Liver (tissue), 3 donors: ENCODE measurements around the gene HS3ST2.

ENCODE experiments used
- EGR1 ChIP-seq, 2 donors: IDR thresholded peaks; 2 replicates each; pipeline ENCODE4 v1.6.1; 2016 to 2018; ENCODE audit warnings: antibody characterized with exemption in 2 of 2, low read depth in 2 of 2
- FOXA1 ChIP-seq: IDR thresholded peaks from 2 replicates; pipeline ENCODE4 v1.6.1; 2016; ENCODE audit warnings: antibody characterized with exemption
- GABPA ChIP-seq, 2 donors: IDR thresholded peaks in 1 of 2; conservative IDR thresholded peaks in 1 of 2; 2 replicates each; pipeline ENCODE4 v1.6.1; 2016; ENCODE audit warnings: antibody characterized with exemption in 2 of 2, mild to moderate bottlenecking in 1 of 2, moderate library complexity in 1 of 2
- JUND ChIP-seq, 2 donors: IDR thresholded peaks; 2 replicates each; pipeline ENCODE4 v1.6.1; 2016; ENCODE audit warnings: antibody characterized with exemption in 2 of 2
- NR2F2 ChIP-seq: IDR thresholded peaks from 2 replicates; pipeline ENCODE4 v1.6.1; 2016; ENCODE audit warnings: antibody characterized with exemption
- RAD21 ChIP-seq, 2 donors: IDR thresholded peaks; 2 replicates each; pipeline ENCODE4 v1.6.1; 2016; ENCODE audit warnings: antibody characterized with exemption in 2 of 2, mild to moderate bottlenecking in 2 of 2
- SP1 ChIP-seq: IDR thresholded peaks from 2 replicates; pipeline ENCODE4 v1.6.1; 2018; ENCODE audit warnings: antibody characterized with exemption, mild to moderate bottlenecking
- TAF1 ChIP-seq: conservative IDR thresholded peaks from 2 replicates; pipeline ENCODE4 v1.6.1; 2016; ENCODE audit warnings: antibody characterized with exemption, mild to moderate bottlenecking
- YY1 ChIP-seq: IDR thresholded peaks from 2 replicates; pipeline ENCODE4 v1.6.1; 2016; ENCODE audit warnings: antibody characterized with exemption, mild to moderate bottlenecking
- TF ChIP-seq, protein P1 (sequence below): fragments of 150-350 bp; IDR thresholded peaks from 2 replicates; pipeline ENCODE4 v1.5.1; 2017; ENCODE audit warnings: improper control_type of control experiment, low read depth, low read length; ENCODE audit not compliant: missing input control
- TF ChIP-seq, protein P2 (sequence below): IDR thresholded peaks from 2 replicates; pipeline ENCODE4 v1.6.1; 2016; ENCODE audit warnings: antibody characterized with exemption, mild to moderate bottlenecking
- TF ChIP-seq, protein P3 (sequence below): IDR thresholded peaks from 2 replicates; pipeline ENCODE4 v1.6.1; 2016; ENCODE audit warnings: antibody characterized with exemption
- TF ChIP-seq, protein P4 (sequence below): IDR thresholded peaks from 2 replicates; pipeline ENCODE4 v1.6.1; 2016; ENCODE audit warnings: antibody characterized with exemption
- TF ChIP-seq, protein P5 (sequence below): IDR thresholded peaks from 2 replicates; pipeline ENCODE4 v1.6.1; 2016; ENCODE audit warnings: antibody characterized with exemption
- donor health status: healthy.
- donor health status: healthy.

DNA sequence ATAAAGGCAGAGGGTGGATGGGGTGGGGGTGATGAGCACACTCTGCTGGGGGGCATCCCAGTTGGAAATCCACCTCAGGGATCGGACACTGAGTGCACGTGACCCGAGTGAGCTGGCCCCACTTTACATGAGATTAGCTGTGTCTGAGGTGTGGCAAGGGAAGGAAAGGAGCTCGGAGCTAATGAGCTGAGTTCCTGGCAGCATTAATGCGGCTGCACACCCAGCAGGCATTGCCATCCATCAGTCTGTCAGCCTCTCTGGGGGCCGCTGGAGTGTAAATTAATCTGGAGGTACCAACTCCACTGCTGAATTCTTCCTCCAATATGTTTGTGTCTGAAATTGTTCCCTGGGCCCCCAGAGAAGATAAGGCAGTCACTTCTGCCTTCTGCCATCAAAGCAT is 65.5 kb downstream of the HS3ST2 start:
- TF ChIP-seq, protein P1, sequence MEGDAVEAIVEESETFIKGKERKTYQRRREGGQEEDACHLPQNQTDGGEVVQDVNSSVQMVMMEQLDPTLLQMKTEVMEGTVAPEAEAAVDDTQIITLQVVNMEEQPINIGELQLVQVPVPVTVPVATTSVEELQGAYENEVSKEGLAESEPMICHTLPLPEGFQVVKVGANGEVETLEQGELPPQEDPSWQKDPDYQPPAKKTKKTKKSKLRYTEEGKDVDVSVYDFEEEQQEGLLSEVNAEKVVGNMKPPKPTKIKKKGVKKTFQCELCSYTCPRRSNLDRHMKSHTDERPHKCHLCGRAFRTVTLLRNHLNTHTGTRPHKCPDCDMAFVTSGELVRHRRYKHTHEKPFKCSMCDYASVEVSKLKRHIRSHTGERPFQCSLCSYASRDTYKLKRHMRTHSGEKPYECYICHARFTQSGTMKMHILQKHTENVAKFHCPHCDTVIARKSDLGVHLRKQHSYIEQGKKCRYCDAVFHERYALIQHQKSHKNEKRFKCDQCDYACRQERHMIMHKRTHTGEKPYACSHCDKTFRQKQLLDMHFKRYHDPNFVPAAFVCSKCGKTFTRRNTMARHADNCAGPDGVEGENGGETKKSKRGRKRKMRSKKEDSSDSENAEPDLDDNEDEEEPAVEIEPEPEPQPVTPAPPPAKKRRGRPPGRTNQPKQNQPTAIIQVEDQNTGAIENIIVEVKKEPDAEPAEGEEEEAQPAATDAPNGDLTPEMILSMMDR = no peak
- TF ChIP-seq JUND (IDR thresholded peaks at IDR 0.05) (no peak), TAF1 (no peak), YY1 (no peak), RAD21 (IDR thresholded peaks at IDR 0.05) (no peak), GABPA (IDR thresholded peaks at IDR 0.05 in 1 of 2, conservative IDR thresholded peaks at IDR 0.05 in 1 of 2) (no peak), FOXA1 (no peak), SP1 (no peak), NR2F2 (no peak), EGR1 (IDR thresholded peaks at IDR 0.05; ENCODE audit: low read depth in 2 of 2) (no peak)
- TF ChIP-seq, protein P2, sequence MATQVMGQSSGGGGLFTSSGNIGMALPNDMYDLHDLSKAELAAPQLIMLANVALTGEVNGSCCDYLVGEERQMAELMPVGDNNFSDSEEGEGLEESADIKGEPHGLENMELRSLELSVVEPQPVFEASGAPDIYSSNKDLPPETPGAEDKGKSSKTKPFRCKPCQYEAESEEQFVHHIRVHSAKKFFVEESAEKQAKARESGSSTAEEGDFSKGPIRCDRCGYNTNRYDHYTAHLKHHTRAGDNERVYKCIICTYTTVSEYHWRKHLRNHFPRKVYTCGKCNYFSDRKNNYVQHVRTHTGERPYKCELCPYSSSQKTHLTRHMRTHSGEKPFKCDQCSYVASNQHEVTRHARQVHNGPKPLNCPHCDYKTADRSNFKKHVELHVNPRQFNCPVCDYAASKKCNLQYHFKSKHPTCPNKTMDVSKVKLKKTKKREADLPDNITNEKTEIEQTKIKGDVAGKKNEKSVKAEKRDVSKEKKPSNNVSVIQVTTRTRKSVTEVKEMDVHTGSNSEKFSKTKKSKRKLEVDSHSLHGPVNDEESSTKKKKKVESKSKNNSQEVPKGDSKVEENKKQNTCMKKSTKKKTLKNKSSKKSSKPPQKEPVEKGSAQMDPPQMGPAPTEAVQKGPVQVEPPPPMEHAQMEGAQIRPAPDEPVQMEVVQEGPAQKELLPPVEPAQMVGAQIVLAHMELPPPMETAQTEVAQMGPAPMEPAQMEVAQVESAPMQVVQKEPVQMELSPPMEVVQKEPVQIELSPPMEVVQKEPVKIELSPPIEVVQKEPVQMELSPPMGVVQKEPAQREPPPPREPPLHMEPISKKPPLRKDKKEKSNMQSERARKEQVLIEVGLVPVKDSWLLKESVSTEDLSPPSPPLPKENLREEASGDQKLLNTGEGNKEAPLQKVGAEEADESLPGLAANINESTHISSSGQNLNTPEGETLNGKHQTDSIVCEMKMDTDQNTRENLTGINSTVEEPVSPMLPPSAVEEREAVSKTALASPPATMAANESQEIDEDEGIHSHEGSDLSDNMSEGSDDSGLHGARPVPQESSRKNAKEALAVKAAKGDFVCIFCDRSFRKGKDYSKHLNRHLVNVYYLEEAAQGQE = no peak
- TF ChIP-seq, protein P3, sequence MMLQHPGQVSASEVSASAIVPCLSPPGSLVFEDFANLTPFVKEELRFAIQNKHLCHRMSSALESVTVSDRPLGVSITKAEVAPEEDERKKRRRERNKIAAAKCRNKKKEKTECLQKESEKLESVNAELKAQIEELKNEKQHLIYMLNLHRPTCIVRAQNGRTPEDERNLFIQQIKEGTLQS = no peak
- TF ChIP-seq, protein P4, sequence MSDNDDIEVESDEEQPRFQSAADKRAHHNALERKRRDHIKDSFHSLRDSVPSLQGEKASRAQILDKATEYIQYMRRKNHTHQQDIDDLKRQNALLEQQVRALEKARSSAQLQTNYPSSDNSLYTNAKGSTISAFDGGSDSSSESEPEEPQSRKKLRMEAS = no peak
- TF ChIP-seq, protein P5, sequence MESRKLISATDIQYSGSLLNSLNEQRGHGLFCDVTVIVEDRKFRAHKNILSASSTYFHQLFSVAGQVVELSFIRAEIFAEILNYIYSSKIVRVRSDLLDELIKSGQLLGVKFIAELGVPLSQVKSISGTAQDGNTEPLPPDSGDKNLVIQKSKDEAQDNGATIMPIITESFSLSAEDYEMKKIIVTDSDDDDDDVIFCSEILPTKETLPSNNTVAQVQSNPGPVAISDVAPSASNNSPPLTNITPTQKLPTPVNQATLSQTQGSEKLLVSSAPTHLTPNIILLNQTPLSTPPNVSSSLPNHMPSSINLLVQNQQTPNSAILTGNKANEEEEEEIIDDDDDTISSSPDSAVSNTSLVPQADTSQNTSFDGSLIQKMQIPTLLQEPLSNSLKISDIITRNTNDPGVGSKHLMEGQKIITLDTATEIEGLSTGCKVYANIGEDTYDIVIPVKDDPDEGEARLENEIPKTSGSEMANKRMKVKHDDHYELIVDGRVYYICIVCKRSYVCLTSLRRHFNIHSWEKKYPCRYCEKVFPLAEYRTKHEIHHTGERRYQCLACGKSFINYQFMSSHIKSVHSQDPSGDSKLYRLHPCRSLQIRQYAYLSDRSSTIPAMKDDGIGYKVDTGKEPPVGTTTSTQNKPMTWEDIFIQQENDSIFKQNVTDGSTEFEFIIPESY = no peak
